ENCODE data around the gene TBL1X. TPM values are rescaled to one million over a fixed set of nuclear protein-coding genes. Genes with fewer than 3 reads are reported as not detected.

The TBL1X gene
- total RNA-seq, 1 experiment from 2014 or later: 31.9 TPM

DNA sequence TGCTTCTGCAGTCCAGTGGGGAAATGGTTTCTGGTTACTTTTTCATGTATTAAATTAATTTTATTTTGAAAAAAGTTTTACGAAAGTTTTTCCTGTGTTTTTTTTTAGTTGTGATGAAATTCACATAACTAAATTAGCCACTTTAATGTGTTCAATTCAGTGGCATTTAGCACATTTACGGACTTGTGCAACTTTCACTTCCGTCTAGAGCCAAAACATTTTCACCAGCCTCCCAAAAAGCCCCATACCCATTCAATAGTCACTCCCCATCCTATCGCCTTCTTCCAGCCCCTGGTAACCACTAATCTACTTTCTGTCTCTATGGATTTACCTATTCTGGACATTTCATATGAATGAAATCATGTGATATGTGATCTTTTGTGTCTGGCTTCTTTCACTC lies 22.8 kb upstream of the TBL1X start:
- no peaks in the 10 kb centered on the region for H3K9me3 ChIP-seq (ENCODE audit: low read length)
- no peaks in the 10 kb centered on the region for H4K20me1 ChIP-seq (ENCODE audit: low read length)
- H3K4me3 ChIP-seq (ENCODE audit: low read length): no peak overlapping the region
- no peak overlapping the region for H3K4me2 ChIP-seq (ENCODE audit: low read length)
- H3K27me3 ChIP-seq (ENCODE audit: low read length): no peaks in the 10 kb centered on the region
- H3K27ac ChIP-seq (ENCODE audit: low read length): no peak overlapping the region
- no peak overlapping the region for H3K9ac ChIP-seq (ENCODE audit: low read length)
- CTCF ChIA-PET: no interaction called here
- BruUV-seq (replicated peaks): no TSS peak
- ATAC-seq (no peak), DNase-seq (no peak)
- H3K36me3 ChIP-seq (ENCODE audit: low read depth, low read length): no peaks in the 10 kb centered on the region
- no peak overlapping the region for H2AFZ ChIP-seq (ENCODE audit: low read length)
- intact Hi-C loops (cut with micrococcal nuclease): no loop called here
- no peaks in the 10 kb centered on the region for H3F3A ChIP-seq (ENCODE audit: low read length, unreplicated experiment)
- H3K4me1 ChIP-seq (ENCODE audit: insufficient read depth, low read length): no peaks in the 10 kb centered on the region
- TF ChIP-seq EZH2phosphoT487 (IDR thresholded peaks at IDR 0.05; ENCODE audit: borderline replicate concordance, low read length) (no peak), EZH2 (IDR thresholded peaks at IDR 0.05; ENCODE audit: low read length, unreplicated experiment) (no peak), CTCF (conservative IDR thresholded peaks at IDR 0.05; ENCODE audit: low read depth, low read length) (no peak)
- no peaks in the 10 kb centered on the region for H3K79me2 ChIP-seq (ENCODE audit: low read length)
- H3K9me2 ChIP-seq (replicated peaks; ENCODE audit: low read length): no peaks in the 10 kb centered on the region
- POLR2A ChIA-PET (ENCODE audit: unreplicated experiment): no interaction called here

- Histone ChIP-seq H3K79me2 (ENCODE audit: low read length) (no peaks in the 10 kb centered on the region), H3K9me2 (replicated peaks; ENCODE audit: low read length) (no peaks in the 10 kb centered on the region), H3K4me2 (ENCODE audit: low read length) (no peak overlapping the region), H3K27ac (ENCODE audit: low read length) (no peak overlapping the region), H3K4me3 (ENCODE audit: low read length) (no peak overlapping the region), H3K9me3 (ENCODE audit: low read length) (no peaks in the 10 kb centered on the region), H3K27me3 (ENCODE audit: low read length) (no peaks in the 10 kb centered on the region), H2AFZ (ENCODE audit: low read length) (no peak overlapping the region), H3K4me1 (ENCODE audit: insufficient read depth, low read length) (no peaks in the 10 kb centered on the region), H3F3A (ENCODE audit: low read length, unreplicated experiment) (no peaks in the 10 kb centered on the region), H3K36me3 (ENCODE audit: low read depth, low read length) (no peaks in the 10 kb centered on the region), H4K20me1 (ENCODE audit: low read length) (no peaks in the 10 kb centered on the region), H3K9ac (ENCODE audit: low read length) (no peak overlapping the region)
- intact Hi-C loops (cut with micrococcal nuclease): no loop called here
- ATAC-seq (no peak), DNase-seq (no peak)
- ChIA-PET POLR2A (ENCODE audit: unreplicated experiment) (no interaction called here), CTCF (no interaction called here)
- BruUV-seq (replicated peaks): no TSS peak
- no peak for TF ChIP-seq CTCF (conservative IDR thresholded peaks at IDR 0.05; ENCODE audit: low read depth, low read length)
- TF ChIP-seq EZH2phosphoT487 (IDR thresholded peaks at IDR 0.05; ENCODE audit: borderline replicate concordance, low read length): no peak
- TF ChIP-seq EZH2 (IDR thresholded peaks at IDR 0.05; ENCODE audit: low read length, unreplicated experiment): no peak
Measured at GRCh38 chrX:9443327-9443726, 21.5 kb upstream of the TBL1X start.

- CTCF ChIA-PET: no interaction called here
- Histone ChIP-seq H3K27me3 (ENCODE audit: low read length) (no peaks in the 10 kb centered on the region), H3K9me2 (replicated peaks; ENCODE audit: low read length) (no peaks in the 10 kb centered on the region), H3K9me3 (ENCODE audit: low read length) (no peaks in the 10 kb centered on the region), H3K4me1 (ENCODE audit: insufficient read depth, low read length) (no peaks in the 10 kb centered on the region), H4K20me1 (ENCODE audit: low read length) (no peaks in the 10 kb centered on the region), H3K36me3 (ENCODE audit: low read depth, low read length) (no peaks in the 10 kb centered on the region), H3K4me2 (ENCODE audit: low read length) (no peak overlapping the region), H3K79me2 (ENCODE audit: low read length) (no peaks in the 10 kb centered on the region), H3F3A (ENCODE audit: low read length, unreplicated experiment) (no peaks in the 10 kb centered on the region), H3K27ac (ENCODE audit: low read length) (no peak overlapping the region), H3K4me3 (ENCODE audit: low read length) (no peak overlapping the region), H3K9ac (ENCODE audit: low read length) (no peak overlapping the region), H2AFZ (ENCODE audit: low read length) (no peak overlapping the region)
- BruUV-seq (replicated peaks): no TSS peak
- TF ChIP-seq CTCF (conservative IDR thresholded peaks at IDR 0.05; ENCODE audit: low read depth, low read length) (no peak), EZH2phosphoT487 (IDR thresholded peaks at IDR 0.05; ENCODE audit: borderline replicate concordance, low read length) (no peak), EZH2 (IDR thresholded peaks at IDR 0.05; ENCODE audit: low read length, unreplicated experiment) (no peak)
- ATAC-seq: no peak
- POLR2A ChIA-PET (ENCODE audit: unreplicated experiment): no interaction called here
- no peak for DNase-seq
- intact Hi-C loops (cut with micrococcal nuclease): no loop called here
Measured at GRCh38 chrX:9447906-9448305, 17.0 kb upstream of the TBL1X start.
